Adrenal gland (tissue), 12 donors: Measurements from ENCODE around the gene SHISA5. TPM values are rescaled to one million over a fixed set of nuclear protein-coding genes. Genes with fewer than 3 reads are reported as not detected.

ENCODE experiments used
- DNase-seq, 7 donors: peaks; one replicate each; pipeline ENCODE4 v3.0.0-alpha.2; 2019 to 2020
- H3K27ac ChIP-seq, 5 donors: fragments of 200-600 bp; sonication (generic) in 4 of 5; 1 replicate in 3 of 5; 2 replicates in 2 of 5; pipeline versions ENCODE4 v1.5.1 to v1.8.0; 2016 to 2020; ENCODE audit warnings: mild to moderate bottlenecking in 1 of 5
- H3K27me3 ChIP-seq: fragments of 200-600 bp; 2 replicates; pipeline ENCODE4 v1.8.0; 2021
- H3K36me3 ChIP-seq, 2 donors: fragments of 200-600 bp; replicated peaks in 1 of 2; 1 replicate in 1 of 2; 2 replicates in 1 of 2; pipeline versions ENCODE4 v1.5.1 to v1.8.0; 2018 to 2022
- H3K4me1 ChIP-seq, 2 donors: fragments of 200-600 bp; replicated peaks in 1 of 2; 1 replicate in 1 of 2; 2 replicates in 1 of 2; pipeline versions ENCODE4 v1.5.1 to v1.8.0; 2018 to 2021
- H3K4me3 ChIP-seq, 4 donors: fragments of 200-600 bp; sonication (generic) in 3 of 4; one replicate each; pipeline ENCODE4 v1.5.1; 2016 to 2018
- H3K9me3 ChIP-seq, 3 donors: fragments of 200-600 bp; sonication (generic) in 1 of 3; replicated peaks in 1 of 3; 1 replicate in 2 of 3; 2 replicates in 1 of 3; pipeline versions ENCODE4 v1.5.1 to v1.8.0; 2016 to 2021
- POLR2A ChIP-seq, 2 donors: fragments of 450-650 bp; IDR thresholded peaks; one replicate each; pipeline ENCODE4 v1.6.1; 2017; ENCODE audit warnings: antibody characterized with exemption in 2 of 2, mild to moderate bottlenecking in 2 of 2, moderate library complexity in 1 of 2
- WGBS, 4 donors: extraction: QIAGEN DNeasy Blood & Tissue Kit in 2 of 4; methylation state at CpG; one replicate each; pipeline versions ENCODE4 v1.1.5 to v1.1.7; 2013 to 2017; 5-methylcytosine and 5-hydroxymethylcytosine counted together
- intact Hi-C, 2 donors: fragments of 100-400 bp; cut with DNase I; formaldehyde crosslinking; loops; one replicate each; pipeline versions ENCODE4 v1.14.1 to v1.15.0; 2022 to 2023
- polyA plus RNA-seq, 3 donors: library from polyadenylated mRNA; stranded (reverse); fragments of 200-250 nt in 2 of 3; fragments of 350-450 nt in 1 of 3; fragmentation: Illumina TruSeq in 1 of 3; extraction: RNeasy Lipid Tissue Mini Kit (QIAGEN cat#74804) in 1 of 3; gene quantifications; one replicate each; pipeline ENCODE4 v1.2.3, GENCODE V29; 2013 to 2014
- total RNA-seq, 9 donors: library from RNA; depleted of rRNA in 4 of 9; stranded (reverse); fragments of >200 nt in 4 of 9; fragments of 120-200 nt in 1 of 9; fragmentation: NEBNext Ultra II Directional in 1 of 9; extraction: Animal tissue kit (Norgen Biotek cat#: 25700) in 1 of 9; gene quantifications; one replicate each; pipeline versions ENCODE4 v1.1.0 to v1.2.4, GENCODE V29; 2013 to 2023
- TF ChIP-seq, protein P1 (sequence below), 6 experiments: fragments of 450-650 bp in 4 of 6; fragments of 200-600 bp in 2 of 6; sonication (generic) in 1 of 6; IDR thresholded peaks; 1 replicate in 5 of 6; 2 replicates in 1 of 6; pipeline versions ENCODE4 v1.5.1 to v1.8.0; 2016 to 2021; ENCODE audit warnings: antibody characterized with exemption in 6 of 6, mild to moderate bottlenecking in 2 of 6, moderate library complexity in 1 of 6
- donor health status: healthy with polysubstance abuse.
- donor health status: Bipolar disorder and iron deficiency.
- donor health status: DM: yes; HTN: yes; CAD: no.
- donor health status: DM: no; HTN: no; CAD: no.
- donor health status: DM: no; HTN: no; CAD: no.
- donor health status: DM: yes; HTN: yes; CAD: no.

SHISA5 gene
- total and polyA plus RNA-seq, 12 donors, result 77.2 to 167 (median 128) TPM

DNA sequence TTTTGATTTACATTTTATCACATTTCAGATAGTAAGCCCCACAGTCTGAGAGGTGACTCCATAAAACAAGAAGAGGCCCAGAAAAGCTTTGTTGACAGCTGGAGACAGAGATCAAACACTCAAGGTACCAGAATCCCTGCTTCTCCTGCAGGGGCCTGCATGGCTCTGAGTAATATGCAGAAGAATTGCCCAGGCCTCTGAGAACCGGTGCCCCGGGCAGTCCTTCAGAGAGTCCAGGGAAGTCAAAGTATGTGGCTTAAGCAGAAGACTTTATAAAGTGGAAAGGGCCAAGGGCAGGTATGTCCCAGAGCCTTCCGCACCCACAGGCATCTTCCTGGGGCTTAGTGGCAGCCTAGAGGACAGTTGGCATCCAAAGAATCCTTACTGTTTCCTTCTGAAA, 44.6 kb downstream of the SHISA5 start:
- intact Hi-C loops, result no loop called here
- no peaks in the 10 kb centered on the region for H3K27me3 ChIP-seq
- TF ChIP-seq POLR2A (IDR thresholded peaks at IDR 0.05), result no peak
- TF ChIP-seq, protein P1, sequence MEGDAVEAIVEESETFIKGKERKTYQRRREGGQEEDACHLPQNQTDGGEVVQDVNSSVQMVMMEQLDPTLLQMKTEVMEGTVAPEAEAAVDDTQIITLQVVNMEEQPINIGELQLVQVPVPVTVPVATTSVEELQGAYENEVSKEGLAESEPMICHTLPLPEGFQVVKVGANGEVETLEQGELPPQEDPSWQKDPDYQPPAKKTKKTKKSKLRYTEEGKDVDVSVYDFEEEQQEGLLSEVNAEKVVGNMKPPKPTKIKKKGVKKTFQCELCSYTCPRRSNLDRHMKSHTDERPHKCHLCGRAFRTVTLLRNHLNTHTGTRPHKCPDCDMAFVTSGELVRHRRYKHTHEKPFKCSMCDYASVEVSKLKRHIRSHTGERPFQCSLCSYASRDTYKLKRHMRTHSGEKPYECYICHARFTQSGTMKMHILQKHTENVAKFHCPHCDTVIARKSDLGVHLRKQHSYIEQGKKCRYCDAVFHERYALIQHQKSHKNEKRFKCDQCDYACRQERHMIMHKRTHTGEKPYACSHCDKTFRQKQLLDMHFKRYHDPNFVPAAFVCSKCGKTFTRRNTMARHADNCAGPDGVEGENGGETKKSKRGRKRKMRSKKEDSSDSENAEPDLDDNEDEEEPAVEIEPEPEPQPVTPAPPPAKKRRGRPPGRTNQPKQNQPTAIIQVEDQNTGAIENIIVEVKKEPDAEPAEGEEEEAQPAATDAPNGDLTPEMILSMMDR (IDR thresholded peaks at IDR 0.05), result no peak
- no peaks in the 10 kb centered on the region for H3K4me1 ChIP-seq
- no peak for DNase-seq
- H3K27ac ChIP-seq, result no peak overlapping the region
- H3K4me3 ChIP-seq, result no peak overlapping the region
- H3K9me3 ChIP-seq, result no peaks in the 10 kb centered on the region
- H3K36me3 ChIP-seq, result peaks cover 0 to 72% of the 10 kb centered on the region in 2 donors
- 88 to 99% (median 96%) methylated on average over 3 of the region's 3 CpGs for WGBS, 4 donors

DNA sequence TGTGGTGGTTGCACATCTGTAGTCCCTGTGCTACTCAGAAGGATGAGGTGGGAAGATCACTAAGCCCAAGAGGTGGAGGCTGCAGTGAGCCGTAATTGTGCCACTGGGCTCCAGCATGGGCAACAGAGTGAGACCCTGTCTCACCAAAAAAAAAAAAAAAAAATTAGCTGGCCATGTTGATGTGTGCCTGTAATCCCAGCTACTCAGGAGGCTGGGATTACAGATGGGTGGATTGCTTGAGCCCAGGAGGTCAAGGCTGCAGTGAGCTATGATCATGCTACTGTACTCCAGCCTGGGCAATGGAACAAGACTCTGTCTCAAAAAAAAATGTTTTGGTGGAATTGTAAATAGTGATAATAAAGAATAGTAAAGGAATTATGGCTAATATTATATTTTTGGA, 47.5 kb downstream of the SHISA5 start:
- no peaks in the 10 kb centered on the region for H3K4me1 ChIP-seq
- H3K27me3 ChIP-seq, result no peaks in the 10 kb centered on the region
- H3K9me3 ChIP-seq, result no peaks in the 10 kb centered on the region
- 89 to 100% (median 93%) methylated on average over 1 of the region's 1 CpG for WGBS, 4 donors
- no peak for TF ChIP-seq POLR2A (IDR thresholded peaks at IDR 0.05)
- TF ChIP-seq, protein P1 (IDR thresholded peaks at IDR 0.05), result no peak
- H3K27ac ChIP-seq, result no peak overlapping the region
- H3K36me3 ChIP-seq, result peaks cover 0 to 89% of the 10 kb centered on the region in 2 donors
- no peak overlapping the region for H3K4me3 ChIP-seq
- DNase-seq, result no peak
- intact Hi-C loops, result no loop called here

DNA sequence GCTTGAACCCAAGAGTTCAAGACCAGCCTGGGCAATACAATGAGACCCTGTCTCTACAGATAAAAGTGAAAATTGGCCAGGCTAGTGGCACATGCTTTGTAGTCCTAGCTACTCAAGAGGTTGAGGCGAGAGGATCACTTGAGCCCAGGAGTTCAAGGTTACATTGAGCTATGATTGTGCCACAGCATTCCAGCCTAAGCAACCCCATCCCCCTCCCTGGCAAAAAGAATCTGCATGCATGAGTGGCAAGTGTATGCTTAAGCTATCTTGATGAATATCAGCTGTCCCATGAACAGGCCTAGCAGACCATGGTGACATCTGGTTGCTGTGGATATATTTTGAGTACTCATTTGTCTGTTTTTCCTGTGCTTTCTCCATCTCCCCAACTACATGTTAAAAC, 52.7 kb downstream of the SHISA5 start:
- H3K27ac ChIP-seq, result no peak overlapping the region
- WGBS, 4 donors, result 29 to 63% (median 43%) methylated on average over 1 of the region's 1 CpG
- intact Hi-C loops, result no loop called here
- no peaks in the 10 kb centered on the region for H3K9me3 ChIP-seq
- DNase-seq, result peak in 2 of 7 donors; percentile 22 to 44
- no peak overlapping the region for H3K4me3 ChIP-seq
- peaks cover 7 to 13% of the 10 kb centered on the region in 2 donors for H3K4me1 ChIP-seq
- peaks cover 0 to 43% of the 10 kb centered on the region in 2 donors for H3K36me3 ChIP-seq
- TF ChIP-seq, protein P1 (IDR thresholded peaks at IDR 0.05), result no peak
- H3K27me3 ChIP-seq, result no peaks in the 10 kb centered on the region

DNA sequence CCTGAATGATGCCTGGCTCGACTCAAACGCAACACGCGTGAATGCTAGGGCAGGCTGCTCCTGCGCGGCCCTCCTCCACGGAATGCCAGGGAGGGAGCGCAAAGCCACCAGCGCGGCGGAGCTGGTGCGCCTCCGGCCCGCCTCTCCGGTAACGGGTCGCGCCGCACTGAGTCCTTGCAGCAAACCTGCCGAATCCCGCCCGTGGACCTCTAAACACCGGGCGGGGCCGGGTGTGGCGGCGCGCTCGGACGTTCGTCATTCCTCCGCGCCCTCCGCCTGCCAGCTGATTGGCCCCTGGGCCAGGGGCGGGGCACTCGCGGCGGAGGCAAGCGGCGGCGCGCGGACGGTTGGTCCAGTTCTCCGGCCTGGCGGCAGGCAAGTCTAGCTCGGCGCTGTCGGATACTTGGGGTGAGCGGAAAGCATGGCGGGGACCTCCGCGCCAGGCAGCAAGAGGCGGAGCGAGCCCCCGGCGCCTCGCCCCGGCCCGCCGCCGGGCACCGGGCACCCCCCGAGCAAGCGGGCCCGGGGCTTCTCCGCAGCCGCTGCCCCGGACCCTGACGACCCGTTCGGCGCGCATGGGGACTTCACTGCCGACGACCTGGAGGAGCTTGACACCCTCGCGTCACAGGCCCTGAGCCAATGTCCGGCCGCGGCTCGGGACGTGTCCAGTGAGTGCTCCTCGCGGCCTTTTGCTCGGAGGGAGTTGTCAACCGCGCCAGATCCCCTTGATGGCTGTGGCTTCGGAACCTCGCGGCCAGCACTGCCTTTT, 57.4 kb downstream of the SHISA5 start, which contains the start of gene ATRIP:
Gene ATRIP (plus strand): TSS at position 313 of the 769 bp plus-strand sequence. CDS start 109 bp downstream, at position 422.
- Histone ChIP-seq H3K9me3 (no peaks in the 10 kb centered on the region), H3K27me3 (no peaks in the 10 kb centered on the region), H3K4me1 (peaks cover 17 to 28% of the 10 kb centered on the region in 2 donors), H3K27ac (peak within 1 kb of the TSS; percentile 68 to 96 (median 86)), H3K4me3 (peak within 1 kb of the TSS; percentile 62 to 92 (median 85)), H3K36me3 (peaks cover 0 to 22% of the 10 kb centered on the region in 2 donors)
- TF ChIP-seq, protein P1 (IDR thresholded peaks at IDR 0.05), result no peak
- TF ChIP-seq POLR2A (IDR thresholded peaks at IDR 0.05), result peak; percentile 90 to 95
- WGBS, 4 donors, result 0 to 1% (median 0%) methylated on average over 11 to 91 of the region's 91 CpGs
- DNase-seq, result peak; percentile 87 to 95 (median 90)
- intact Hi-C loops, result no loop called here
